Hematopoietic multipotent progenitor cell treated with erythropoietin and hydrocortisone succinate and interleukin-3 and kit ligand, for 8 days (in vitro differentiated cells): Measurements from ENCODE around the gene CRNN.

Experiments used
- DNase-seq: peaks from one replicate; pipeline ENCODE4 v3.0.0-alpha.2; 2015

CRNN gene

DNA sequence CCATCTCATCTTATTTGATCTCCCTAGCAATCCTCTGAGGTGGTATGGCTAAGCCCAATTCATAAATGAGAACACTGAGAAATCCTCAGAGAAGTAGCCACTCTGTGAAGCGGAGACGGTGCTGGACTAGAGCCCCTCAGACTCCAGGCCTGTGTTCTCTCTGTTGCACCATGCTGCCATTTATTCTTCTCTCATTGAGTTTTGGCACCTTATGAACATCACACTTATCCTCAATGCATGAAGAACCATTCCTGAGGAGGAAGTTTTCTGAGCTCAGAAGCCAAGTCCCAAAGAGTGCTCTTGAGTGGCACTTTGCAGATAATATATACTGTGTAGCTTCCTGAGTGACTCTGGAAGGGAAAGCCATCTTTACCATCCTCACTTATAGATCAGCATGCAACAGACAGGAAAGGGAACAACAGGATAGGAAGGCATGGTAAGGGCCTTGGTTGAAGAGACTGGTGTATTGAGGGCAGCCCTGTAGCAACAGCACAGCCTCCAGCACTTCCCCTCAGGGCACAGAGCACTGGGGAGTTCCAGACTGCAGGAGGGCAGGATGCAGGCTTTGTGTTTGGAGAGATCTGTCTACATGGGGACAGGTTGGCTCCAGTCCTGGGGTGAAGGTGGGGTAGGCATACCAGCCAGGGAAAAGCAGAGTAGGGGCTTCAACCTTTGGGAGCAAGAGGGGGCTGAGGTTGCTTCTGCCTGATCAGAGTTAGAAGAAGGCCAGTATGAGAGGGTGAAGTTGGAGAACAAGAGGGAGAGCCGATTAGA lies 1.6 kb upstream of the CRNN start:
- DNase-seq = no peak

DNA sequence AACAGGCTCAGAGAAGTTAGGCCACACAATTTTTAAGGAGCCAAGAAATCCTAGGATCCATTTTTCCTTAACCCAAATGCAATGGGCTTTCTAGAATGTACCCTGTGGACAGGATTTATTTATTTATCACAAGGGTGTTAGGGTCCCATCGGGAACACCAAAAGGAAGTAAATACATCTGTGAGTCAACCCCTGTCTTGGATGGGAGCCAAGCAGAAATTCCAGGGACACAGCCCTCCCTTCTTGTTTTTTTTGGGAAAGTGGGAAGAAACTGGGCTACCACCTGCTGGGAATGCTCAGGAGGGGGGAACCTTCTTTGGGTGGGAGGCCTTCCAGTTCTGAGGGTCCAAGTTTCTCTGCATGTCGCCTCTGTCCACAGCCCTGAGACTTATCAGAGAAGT lies 1.3 kb downstream of the CRNN start:
- DNase-seq = no peak

- DNase-seq = no peak
These were observed 2.9 kb downstream of the CRNN start for GRCh38 chr1:152411134-152411533.

- no peak for DNase-seq
These were observed 3.5 kb downstream of the CRNN start for GRCh38 chr1:152410599-152410998.

- no peak for DNase-seq
These were observed 4.0 kb downstream of the CRNN start for GRCh38 chr1:152410028-152410427.

DNA sequence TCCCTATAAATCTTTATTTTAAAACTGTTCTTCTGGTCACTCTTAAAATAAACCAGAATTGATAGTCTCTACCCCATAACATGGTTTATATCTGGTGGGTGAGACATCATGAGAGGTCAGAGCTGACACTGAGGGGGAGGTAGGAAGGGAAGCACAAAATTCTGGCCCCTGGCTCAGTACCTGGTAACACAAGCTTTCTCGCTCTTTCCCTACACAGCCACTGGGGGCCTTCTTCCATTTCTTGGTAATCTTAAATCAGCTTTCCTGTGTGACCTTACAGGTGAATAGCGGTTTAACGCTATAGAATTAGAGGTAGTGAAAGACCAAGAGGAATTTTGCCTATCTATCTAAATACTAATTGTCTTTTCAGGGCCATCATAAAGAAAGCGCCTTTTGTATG lies 5.4 kb downstream of the CRNN start:
- no peak for DNase-seq

DNA sequence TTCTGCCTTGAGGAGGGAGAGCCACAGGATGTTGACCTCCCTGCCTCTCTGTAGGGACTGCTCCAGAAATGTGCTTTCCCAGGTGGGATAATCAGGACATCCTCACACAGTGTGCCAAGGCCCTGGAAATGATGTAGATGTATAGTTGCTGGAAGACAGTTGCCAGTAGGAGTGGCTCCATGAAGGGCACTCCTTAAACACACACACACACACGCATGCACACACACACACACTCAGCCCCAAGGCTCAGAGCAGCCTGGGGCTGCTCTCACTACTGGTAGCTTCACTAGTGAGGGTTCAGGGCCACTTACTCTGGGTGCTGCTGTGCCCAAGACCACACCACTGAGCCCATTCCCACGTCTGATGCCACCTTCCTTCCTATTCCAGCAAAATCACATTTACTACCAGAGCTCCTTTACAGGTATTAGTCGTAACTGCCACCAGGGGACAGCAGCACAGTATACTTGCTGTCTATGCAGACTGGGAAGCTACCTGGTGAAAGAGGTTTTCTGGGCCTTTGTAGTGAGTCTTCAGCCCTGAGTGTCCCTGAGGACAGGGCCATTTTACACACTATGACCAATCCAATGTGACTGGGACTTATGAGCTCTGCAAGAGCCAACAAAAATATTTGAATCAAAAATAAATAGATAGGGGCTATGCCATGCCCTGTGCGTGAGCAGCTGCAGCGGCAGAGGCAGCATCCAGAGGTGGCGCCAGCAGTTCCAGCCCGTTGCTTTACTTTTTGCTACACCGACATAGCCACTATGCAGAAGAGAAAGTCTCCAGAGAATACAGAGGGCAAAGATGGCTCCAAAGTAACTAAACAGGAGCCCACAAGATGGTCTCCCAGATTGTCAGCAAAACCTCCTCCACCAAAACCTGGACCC lies 15.0 kb downstream of the CRNN start:
- peak; percentile 7 for DNase-seq

DNA sequence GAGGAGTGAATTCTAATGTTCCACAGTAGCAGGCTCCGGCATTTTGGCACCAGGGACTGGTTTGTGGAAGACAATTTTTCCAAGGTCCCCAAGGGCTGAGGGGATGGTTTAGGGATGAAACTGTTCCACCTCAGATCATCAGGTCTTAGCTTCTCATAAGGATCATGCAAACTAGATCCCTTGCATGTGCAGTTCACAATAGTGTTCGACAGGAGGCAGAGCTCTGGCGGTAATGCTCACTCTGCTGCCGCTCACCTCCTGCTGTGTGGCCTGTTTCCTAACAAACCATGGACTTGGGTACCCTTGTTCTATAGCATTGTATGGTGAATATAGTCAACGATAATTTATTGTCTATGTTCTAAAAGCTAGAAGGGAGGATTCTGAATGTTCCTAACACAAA lies 16.6 kb downstream of the CRNN start:
- DNase-seq = no peak

GRCh38 chr1:152394151-152394550 lies 19.9 kb downstream of the CRNN start:
- DNase-seq = no peak

GRCh38 chr1:152392909-152393308 lies 21.2 kb downstream of the CRNN start:
- DNase-seq = no peak

DNA sequence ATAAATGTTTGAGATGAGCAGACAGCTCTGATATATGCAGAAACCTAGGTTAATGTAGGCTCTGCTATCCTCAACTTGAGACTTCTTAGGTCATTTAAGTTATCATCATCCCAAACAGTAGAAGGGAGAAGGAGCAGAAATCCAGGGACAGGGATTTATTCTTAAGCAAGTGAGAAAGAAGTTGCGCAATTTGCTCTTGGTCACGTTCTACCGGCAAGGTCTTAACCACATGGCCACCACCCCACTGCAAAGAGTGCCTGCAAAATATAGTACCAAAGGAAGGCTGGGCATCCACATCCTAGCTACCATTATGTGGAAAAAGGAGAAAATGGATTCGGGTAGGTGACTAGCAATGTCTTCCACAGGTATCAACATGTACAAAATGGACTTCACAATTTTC lies 25.2 kb downstream of the CRNN start:
- DNase-seq = no peak

- no peak for DNase-seq
These were observed 27.1 kb downstream of the CRNN start for GRCh38 chr1:152386940-152387339.

DNA sequence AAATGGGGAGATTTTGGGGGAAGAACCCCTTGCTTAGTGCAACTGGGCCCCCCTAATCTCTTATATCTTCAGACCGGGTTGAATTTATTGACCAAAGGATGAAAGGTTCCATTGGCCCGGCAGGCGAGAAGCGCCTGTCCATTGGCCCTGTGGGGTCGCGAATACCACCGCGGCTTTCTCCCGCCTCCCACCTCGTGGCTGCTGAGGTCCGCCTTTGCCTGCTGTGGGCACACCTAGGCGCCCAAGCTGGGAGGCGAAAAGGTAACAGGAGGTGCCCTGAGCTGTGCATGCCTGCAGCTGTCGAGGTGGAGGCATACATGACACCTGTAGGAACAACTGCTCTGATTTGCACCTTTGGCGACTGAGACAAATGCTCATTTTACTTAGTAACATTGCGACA lies 33.1 kb downstream of the CRNN start:
- no peak for DNase-seq

DNA sequence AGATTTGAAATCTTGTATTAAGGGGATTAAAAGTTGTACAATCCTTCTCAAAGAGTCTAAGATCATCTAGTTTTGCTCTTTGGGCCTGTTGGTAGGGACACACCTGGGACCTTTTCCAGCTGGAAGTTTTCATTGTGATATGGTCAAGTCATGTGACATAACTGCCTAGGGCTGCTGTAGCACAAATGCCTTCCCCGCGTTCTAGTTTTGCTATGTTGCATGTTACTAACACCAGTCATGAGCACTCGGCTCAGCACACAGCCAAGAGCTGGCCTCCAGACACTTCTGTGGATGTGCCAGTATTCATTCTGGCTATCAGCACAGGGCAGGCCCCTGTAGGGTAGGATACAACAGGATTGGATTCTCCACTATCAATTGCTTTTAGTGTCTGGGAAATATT lies 39.6 kb downstream of the CRNN start:
- no peak for DNase-seq

DNA sequence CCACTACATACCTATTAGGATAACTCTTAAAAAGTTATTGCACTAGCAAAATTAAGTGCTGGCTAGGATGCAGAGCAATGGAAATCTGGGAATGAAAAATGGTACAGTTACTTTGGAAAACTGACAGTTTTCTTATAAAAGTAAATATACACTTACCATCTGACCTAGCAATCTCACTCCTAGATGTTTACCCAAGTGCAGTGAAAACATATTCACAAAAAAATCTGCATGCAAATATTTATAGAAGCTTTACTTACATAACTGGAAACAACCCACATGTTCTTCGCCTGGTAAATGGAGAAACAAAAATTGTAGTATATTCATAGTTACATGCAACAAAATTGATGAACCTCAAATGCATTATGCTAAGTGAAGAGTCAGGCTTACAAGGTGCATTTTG lies 41.4 kb downstream of the CRNN start:
- DNase-seq = no peak

- no peak for DNase-seq
These were observed 46.6 kb downstream of the CRNN start for GRCh38 chr1:152367436-152367835.

DNA sequence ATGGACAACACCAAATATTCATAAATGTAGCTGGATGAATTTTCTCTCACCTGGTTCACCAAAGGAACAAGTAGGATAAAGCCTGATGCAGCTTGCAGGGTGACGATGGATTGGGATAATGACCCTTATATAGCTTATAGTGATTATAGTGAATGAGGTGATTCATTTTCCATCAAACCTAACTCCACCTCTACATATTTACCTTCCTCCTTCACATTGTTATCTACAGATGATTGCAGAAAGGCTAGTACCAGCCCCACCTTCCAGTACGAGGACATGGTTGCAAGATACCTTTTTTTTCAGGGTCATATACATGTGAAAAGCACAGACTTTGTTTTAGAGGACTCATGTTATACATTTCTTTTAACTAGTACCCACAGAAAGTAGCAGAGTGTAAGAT lies 54.2 kb downstream of the CRNN start, which contains the start of gene FLG2:
Gene FLG2, minus strand, starts transcription at position 101 of the 400 bp plus-strand sequence. CDS start 1,122 bp downstream, outside the sequence.
- DNase-seq = no peak
